ENCODE results near the gene HIP1R.
A peak's percentile ranks its signal among the peaks of the same experiment; 100 is the strongest.

HIP1R gene

DNA sequence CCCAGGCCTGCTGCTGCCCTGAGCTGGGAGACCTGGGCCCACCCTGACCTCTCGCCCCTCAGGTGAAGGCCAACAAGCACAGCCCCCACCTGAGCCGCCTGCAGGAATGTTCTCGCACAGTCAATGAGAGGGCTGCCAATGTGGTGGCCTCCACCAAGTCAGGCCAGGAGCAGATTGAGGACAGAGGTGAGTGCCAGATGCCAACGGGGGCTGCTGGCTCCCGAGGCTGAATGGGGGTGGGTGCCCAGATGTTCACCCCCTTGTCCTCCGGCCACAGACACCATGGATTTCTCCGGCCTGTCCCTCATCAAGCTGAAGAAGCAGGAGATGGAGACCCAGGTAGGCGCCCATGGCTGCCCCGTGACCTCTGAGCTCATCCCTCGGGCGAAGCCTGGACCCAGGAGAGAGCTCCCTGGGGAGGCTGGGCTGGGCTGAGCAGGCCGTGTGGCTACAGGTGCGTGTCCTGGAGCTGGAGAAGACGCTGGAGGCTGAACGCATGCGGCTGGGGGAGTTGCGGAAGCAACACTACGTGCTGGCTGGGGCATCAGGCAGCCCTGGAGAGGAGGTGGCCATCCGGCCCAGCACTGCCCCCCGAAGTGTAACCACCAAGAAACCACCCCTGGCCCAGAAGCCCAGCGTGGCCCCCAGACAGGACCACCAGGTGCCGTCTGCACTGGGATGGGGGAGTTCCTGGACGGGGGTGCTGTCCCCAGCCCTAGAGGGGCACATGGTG is 25.8 kb downstream of the HIP1R start:
- no peak for DNase-seq (ENCODE audit: low read depth in 2 of 2)

DNA sequence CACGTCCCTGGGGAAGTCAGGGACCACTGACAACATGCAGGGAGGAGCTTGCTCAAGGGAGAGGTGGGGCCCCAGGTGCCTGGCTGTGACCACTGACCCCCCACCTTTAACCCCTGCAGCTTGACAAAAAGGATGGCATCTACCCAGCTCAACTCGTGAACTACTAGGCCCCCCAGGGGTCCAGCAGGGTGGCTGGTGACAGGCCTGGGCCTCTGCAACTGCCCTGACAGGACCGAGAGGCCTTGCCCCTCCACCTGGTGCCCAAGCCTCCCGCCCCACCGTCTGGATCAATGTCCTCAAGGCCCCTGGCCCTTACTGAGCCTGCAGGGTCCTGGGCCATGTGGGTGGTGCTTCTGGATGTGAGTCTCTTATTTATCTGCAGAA is 26.3 kb downstream of the HIP1R start:
- no peak for DNase-seq (ENCODE audit: low read depth in 2 of 2)

DNA sequence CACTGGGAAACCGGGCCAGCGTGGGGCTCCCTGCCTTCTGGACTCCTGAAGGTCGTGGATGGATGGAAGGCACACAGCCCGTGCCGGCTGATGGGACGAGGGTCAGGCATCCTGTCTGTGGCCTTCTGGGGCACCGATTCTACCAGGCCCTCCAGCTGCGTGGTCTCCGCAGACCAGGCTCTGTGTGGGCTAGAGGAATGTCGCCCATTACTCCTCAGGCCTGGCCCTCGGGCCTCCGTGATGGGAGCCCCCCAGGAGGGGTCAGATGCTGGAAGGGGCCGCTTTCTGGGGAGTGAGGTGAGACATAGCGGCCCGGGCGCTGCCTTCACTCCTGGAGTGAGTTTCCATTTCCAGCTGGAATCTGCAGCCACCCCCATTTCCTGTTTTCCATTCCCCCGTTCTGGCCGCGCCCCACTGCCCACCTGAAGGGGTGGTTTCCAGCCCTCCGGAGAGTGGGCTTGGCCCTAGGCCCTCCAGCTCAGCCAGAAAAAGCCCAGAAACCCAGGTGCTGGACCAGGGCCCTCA is 26.9 kb downstream of the HIP1R start:
- no peak for DNase-seq (ENCODE audit: low read depth in 2 of 2)

DNA sequence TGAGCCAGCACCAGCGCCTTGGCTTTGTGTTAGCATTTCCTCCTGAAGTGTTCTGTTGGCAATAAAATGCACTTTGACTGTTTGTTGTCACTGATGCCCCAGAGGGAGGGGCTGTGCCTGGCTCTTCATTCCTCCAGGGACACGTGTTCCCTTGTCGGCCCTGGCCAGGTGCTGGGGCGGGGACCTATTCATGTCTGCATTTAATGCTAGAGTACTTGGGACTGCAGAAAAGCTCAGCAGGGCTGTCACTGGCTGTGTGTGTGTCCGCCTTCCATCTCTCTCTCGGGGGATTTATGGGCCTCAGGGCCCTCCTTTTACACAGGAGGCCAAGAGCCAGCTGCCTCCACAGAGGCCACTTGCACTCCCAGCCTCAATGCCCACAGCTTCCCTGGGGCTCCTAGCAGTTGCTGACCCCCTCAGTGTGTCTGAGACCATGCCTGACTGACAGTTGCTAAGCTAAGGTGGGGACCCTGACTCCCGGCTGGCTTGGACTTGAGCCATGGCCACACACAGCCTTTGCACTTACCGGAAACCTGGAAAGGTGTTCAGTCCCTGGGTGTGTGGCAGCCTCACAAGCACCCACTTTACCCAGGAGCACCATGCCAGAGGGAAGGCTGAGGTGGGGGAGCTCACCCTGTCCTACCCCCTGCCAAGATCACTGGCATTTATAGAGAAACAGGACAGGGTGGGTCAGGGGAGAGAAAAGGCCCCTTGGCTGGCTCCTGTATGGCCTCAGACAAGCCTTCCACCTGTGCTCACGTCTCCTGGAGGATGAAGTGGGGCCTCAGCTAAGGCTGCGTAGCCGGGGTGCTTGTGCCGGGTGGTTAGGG is 27.8 kb downstream of the HIP1R start:
- no peak for DNase-seq (ENCODE audit: low read depth in 2 of 2)

DNA sequence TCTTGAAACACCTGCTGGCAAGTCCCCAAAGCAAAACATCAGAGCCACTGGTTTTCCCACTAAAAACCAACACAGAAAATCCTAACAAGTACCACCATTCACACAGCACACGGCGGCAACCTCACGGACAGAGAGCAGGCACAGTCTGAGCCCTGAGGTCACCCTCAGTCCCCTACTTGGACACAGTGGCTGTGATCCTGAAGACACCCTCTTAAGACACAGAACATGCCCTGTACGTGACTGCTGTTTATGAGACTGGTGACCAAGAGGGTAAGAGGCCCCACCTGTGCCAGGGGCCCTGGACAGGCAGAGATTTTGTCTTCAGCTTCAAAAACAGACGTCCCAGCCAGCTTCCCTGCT is 29.6 kb downstream of the HIP1R start:
- no peak for DNase-seq (ENCODE audit: low read depth in 2 of 2)

DNA sequence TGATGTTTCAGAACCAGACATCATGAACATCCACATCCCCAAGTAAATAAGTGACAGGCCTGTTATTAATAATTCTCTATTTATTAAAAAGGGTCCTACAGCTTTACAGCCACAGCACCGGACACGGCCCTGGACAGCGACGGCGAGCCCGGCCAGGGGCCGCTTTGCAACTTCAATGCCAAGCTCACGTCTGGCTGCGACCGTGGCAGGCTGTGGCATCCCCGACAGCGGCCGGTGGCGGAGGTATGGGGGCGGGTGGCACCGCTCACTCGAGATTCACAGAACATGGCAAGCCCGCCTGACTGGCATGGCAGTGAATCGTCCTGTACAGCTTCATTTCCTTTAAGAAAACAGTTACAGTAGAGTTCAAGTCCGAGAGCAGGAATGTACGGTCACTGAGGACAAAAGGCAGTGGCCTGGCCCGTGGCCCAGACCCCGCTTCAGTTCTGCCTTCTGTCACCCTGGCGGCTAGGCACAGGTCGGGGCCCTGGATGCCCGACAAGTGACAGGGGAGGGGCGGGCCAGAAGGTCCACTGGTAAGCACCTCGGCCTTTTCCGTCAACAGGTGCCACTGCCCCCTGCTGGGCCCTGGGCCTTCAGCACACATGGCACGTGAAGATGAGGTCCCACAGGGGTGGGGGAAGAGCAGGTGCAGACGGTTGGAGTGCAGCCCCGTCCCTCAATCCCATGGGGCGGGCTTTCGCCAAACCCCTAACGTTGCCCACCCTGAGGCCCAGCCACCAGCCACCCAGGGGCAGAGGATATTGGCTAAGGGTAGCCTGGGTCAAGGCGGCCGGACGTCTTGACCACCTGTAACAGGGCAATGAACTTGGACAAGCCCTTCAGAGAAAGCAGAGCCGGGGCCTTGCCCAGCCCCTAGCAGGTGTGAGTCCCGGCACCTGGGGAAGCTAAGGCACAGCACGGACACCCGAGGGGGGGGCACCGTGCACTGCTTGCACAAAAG is 30.3 kb downstream of the HIP1R start:
- DNase-seq (ENCODE audit: low read depth in 2 of 2): no peak

DNA sequence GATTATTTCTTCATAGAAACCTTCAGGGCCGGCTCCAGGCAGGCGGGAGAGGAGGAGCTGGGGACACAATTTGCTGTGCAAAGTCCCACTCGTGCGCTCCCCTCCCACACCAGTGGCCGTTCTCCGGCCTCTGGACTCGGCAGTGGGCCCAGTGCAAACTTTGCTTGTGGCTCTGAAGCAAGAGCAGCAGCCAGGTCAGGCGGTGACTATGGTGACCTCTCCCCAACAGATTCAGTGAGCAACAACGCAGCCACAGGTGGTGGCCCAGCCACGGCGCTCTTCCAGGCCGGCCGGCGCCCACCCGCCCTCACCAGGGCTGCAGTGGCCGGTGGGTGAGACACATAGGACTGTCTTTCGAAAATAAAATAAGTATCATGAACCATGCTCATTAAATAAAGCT is 31.1 kb downstream of the HIP1R start:
- DNase-seq (ENCODE audit: low read depth in 2 of 2): no peak

DNA sequence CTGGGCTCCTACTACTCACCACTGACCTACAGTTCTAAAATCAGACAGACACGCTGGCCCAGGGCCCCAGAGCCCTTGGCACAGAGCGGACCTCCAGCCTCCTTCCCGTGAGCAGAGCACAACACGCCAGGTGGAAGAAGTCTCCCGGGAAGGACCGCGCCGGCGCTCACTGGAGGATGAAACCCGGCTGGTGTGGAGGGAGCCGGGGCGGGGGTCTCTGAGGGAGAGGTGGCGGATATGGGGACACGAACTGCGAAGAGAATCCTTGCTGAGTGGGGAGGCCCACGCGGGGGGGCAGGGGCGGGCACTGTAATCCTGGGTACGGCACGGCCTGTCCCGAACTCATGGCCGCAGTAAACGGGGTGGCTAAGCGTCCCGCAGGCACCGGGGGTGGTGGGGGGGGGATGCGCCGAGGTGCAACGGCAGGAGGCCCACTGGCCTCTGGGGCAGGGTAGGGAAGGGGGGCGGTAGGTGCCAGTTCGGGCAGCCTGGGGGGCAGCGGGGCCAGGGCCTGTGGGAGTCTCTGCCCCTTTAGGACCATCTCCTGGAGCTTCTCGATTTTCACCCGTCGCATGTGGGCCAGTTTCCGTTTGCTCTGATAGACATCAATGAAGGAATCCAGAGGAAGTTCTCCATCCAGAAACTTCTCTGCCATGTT is 31.8 kb downstream of the HIP1R start:
- no peak for DNase-seq (ENCODE audit: low read depth in 2 of 2)

DNA sequence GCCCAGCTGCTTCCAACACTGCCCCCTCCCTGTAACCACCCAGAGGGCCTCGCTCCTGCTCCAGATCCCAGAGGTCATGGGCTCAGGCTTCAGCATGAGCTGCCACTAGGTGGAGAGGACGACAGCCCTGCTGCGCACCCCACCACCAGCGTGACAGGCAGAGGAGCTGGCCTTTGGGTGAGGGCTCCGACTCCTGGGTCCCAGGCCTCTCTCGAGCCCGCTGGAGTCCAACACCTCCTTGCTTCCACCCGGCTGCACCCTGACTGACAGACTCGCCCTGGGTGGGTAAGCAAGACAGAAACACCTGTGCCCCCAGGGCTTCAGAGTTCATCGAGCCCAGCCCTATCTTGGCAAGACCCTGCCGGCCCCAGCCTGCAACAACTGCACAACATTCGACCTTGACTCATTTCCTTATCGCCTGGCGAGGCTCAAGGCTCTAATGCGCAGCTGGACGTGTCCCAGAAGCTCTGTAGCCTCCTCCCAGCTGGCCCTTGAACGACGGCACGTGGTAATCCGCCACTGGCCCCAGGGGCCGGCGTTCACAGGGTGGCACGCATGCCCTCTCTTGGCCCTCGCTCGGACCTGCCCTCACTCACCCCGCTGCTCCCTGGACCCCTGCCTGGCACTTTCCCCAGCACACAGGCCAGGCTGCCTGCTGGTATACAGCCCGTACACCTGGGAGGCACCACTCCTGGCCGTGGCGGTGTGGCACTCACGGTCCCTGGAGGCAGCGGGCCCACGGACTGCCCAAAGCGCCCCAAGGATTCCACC is 32.6 kb downstream of the HIP1R start:
- DNase-seq (ENCODE audit: low read depth in 2 of 2): no peak

DNA sequence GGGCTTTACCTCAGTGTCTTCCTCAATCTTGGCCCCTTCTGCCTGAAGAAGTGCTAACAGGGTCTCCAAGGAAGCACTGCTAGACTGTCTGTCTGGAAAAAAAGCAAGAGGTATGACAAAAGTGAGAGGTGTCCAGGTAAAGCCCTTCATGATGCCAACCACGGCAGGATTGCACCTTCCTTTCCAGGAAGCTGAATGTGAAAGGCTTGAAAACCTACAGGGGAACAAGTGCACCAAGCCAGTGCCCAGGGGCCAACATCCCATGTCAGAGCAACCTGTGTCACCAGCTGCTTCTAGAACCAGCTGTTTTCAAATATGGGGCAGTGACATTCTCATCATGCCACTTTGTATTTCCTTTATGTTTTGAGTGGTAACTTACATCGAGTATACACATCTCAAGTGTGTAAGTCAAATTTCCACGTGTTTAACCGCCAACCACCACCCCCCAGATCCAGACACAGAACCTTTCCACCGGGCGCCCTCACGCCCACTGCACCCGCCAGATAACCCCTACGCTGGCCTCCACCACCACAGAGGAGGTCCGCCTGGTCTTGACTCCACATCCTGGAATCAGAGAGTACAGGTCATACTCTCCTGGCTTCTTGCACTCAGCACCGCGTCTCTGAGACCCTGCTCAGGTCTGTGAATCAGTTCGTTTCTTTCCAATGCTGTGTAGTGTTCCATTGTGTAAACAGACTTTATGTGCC is 33.4 kb downstream of the HIP1R start:
- DNase-seq (ENCODE audit: low read depth in 2 of 2): no peak

DNA sequence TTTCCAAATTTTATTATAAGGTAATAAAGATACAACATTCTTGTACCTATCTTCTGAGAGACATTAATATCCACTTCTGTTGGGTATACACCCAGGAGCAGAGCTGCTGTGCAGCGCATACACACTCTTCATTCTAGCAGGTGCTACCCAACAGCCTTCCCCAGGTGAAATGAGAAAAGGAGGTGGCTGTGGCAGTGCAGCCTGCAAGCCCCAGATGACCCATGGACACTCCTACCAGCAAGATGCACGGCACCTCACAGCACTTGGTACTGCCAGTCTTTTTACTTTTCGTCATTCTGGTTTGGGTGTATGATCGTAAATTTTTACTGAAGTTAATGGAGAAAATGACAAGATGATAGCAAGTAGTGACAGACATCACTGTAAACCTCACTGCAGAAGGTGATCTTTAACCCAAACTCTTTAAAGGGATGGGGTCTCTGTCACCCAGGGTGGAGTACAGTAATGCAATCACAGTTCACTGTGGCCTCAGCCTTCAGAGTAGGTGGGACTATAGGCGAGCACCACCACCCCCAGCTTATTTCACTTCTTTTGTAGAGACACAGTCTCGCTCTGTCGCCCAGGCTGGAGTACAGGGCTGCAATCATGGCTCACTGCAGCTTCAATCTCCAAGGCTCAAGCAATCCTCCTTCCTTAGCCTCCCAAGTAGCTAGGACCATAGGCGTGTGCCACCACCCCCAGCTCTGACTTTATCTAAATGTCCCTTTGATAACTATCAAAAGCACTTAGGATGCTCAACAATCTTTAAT is 34.1 kb downstream of the HIP1R start:
- no peak for DNase-seq (ENCODE audit: low read depth in 2 of 2)

DNA sequence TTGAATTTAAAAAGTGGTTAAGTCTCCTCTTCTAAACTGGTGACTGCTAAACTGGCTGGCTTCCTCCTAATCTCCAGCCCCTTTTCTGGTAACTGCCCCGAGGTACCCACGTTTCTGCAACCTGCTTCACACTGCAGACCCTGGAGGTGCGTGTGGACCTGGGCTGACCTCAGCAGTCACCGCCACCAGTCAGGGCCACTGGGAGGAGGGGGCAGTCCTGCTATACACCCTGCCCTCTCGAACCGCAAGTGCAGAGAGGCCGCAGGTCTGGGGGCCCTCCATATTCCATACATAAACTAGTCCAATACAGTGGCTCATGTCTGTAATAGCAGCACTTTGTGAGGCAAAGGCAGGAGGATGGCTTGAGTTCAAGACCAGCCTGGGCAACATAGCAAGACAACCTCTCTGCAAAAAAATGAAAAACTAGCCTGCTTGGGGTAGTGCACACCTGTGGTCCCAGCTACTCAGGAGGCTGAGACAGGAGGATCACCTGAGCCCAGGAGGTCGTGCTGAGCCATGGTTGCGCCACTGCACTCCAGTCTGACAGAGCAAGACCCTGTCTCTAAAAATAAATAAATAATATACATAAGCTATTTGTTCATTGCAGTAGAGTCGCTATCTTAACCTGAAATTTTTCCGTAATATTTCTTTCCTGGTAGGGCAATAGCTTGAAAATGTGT is 35.0 kb downstream of the HIP1R start:
- no peak for DNase-seq (ENCODE audit: low read depth in 2 of 2)

DNA sequence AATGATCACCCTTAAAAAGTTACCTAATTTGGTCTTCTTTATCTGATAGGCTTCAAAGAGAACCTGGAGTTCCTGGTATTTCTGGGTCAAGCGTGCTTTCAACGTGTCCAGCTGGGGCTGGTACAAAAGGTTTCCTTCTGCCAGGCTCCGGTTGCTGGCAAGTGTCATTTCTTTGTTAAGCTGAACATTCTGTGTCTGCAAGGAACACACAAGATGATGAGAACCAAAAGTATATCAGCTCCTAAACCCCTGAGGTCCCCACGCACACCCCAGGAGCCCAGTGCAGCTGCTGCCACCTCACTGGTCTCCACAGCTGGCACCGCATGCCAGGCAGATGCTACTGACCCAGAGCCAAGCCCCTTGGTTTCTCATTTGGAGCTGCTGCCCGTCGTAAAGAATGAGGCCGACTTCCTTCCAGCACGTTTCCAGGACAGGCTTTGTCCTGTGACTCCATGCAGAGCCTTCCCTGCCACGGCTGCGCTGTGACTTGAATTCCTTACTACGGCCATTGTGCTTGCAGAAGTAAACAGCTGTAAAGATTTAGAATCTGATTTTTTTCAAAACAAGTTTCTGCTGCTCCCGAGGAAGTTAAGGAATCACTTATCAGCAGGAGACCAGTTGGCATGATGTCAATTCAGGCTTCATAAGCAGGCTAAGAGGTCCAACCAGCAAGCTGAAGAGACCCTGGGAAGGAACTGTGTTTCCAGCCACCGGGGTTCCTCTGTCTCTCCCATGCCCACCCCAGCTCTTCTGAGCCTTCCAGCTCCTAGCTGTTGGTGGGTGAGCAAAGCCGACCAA is 35.8 kb downstream of the HIP1R start:
- DNase-seq (ENCODE audit: low read depth in 2 of 2): no peak

DNA sequence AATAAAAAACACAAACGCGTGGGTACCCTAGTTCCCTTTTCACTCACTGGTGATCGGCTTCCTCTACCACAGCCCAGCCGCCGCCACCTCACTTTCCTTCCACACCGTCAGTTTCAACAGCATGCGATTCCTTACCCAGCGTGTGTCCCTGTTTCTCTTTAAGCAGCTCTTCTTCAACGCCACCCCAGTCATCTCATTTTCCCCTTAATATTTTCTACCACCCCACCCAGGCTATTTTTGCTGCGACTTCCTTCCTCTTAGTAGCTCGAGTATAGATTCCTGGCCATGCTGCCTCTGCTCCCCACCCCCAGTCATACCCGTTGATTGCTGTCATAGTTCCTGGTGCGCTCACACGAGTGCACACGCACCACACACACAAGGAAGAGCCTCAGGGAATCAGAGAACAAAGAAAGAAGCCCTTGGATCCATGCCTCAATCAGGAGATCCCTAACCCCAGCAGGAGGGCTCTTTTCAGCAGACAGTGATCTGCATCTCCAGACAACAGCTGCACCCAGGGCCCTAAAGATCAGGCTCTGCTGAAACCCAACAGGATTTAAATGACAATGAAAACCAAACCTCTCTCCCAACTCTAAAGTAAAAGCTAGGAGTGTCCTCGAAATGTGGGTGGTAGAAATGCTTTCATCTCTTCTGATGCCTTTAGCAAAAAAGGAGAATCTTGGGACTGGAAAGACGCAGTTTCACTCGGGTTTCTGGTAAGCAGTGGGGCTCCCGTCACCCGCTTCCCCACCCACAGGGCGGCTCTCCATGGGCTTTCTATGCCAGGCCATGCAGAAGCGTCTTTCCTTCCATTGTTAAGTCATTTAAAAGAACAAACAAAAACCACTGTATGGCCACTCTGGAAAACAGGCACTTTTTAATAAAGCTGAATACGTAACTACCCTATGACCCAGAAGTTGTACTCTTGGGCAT is 36.9 kb downstream of the HIP1R start:
- peak; percentile 41 to 53 for DNase-seq (ENCODE audit: low read depth in 2 of 2)

DNA sequence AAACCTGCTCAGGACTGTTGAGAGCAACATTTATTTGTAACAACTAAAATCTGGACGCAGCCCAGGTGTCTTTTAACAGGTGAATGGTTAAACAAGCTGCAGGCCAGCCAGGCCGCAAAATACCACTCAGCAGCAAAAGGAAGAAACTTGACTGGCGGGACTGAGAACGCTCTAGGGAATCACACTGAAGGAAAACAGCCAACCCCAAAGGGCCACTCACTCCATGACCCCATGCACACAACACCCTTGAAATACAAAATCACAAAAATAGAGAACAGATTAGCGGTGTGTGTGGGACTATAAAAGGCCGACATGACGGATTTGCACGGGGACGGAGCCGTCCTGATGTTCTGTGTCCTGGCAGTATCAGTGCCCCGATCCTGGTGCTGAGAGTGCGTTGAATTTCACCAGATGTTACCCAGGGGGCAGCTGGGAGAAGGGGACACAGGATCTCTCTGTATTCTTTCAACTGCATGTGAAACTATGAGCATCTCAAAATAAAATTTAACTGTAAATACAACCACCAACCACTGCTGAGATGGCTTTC is 37.6 kb downstream of the HIP1R start:
- DNase-seq (ENCODE audit: low read depth in 2 of 2): no peak

DNA sequence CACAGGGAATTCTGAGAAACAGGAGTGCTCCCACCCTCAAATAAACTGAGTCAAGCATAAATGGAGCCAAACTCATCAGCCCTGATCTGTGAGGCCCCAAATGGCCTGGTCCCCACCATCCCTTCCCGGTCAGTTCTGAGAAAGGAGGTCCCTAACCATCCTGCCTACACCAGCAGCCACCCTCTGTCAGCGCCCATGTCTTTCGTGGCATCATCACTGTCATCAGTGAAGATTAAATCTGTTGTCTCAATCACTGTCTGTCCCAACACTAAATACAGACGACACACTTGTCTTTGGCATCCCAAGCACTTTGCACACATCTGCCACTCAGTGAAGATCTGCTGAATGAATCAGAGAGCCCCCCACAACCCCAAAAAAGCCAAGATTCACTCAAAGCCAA is 38.3 kb downstream of the HIP1R start:
- DNase-seq (ENCODE audit: low read depth in 2 of 2): no peak

Measured in stimulated activated CD8-positive, alpha-beta memory T cell treated with anti-CD3 and anti-CD28 coated beads, Interleukin-2, amount 100 ng/mL, for 48 hours (primary cell).